Measurements from ENCODE around the gene UGT1A7.

- TF ChIP-seq CTCF (conservative IDR thresholded peaks at IDR 0.05; ENCODE audit: low read length) (no peak), EZH2phosphoT487 (IDR thresholded peaks at IDR 0.05; ENCODE audit: borderline replicate concordance) (no peak)
Observed at GRCh38 chr2:233713262-233713615, 31.5 kb downstream of the UGT1A7 start.

Data from Loucy (cell line).